ENCODE data around the gene STX16.
"Not testable (repeated sequence)": the region's sequence is repeated elsewhere in the genome, so short reads cannot be mapped to it uniquely, and the experiment has no call there.

The STX16 gene

GRCh38 chr20:58722877-58723627, 72.0 kb downstream of the STX16 start:
- DNase-seq (ENCODE audit: low read depth) = no peak

GRCh38 chr20:58723628-58723984, 72.5 kb downstream of the STX16 start:
- DNase-seq (ENCODE audit: low read depth) = no peak

GRCh38 chr20:58726156-58726555, 75.1 kb downstream of the STX16 start:
- DNase-seq (ENCODE audit: low read depth) = not testable (repeated sequence)
